GM10266 (cell line): Measurements from ENCODE around the gene MAGI2.

Experiments used
- DNase-seq: peaks from one replicate; pipeline ENCODE4 v3.0.0; 2012; ENCODE audit errors: extremely low spot score
- CTCF ChIP-seq: IDR thresholded peaks from 2 replicates; pipeline ENCODE4 v1.5.1; 2012; ENCODE audit warnings: mild to moderate bottlenecking, low read depth; ENCODE audit not compliant: control insufficient read depth, insufficient read depth; ENCODE audit errors: missing control alignments

MAGI2 gene

GRCh38 chr7:78146546-78146945, 1306.9 kb downstream of the MAGI2 start:
- DNase-seq = no peak

GRCh38 chr7:78143661-78144060, 1309.8 kb downstream of the MAGI2 start:
- no peak for DNase-seq
- no peak for TF ChIP-seq CTCF

More at GRCh38 chr7:78146546-78146945, 1306.9 kb downstream of the MAGI2 start:
- TF ChIP-seq CTCF = no peak

GRCh38 chr7:78141522-78142281, 1311.8 kb downstream of the MAGI2 start:
- no peak for TF ChIP-seq CTCF
- DNase-seq = no peak

- DNase-seq = no peak
- TF ChIP-seq CTCF = no peak
Observed at GRCh38 chr7:78140109-78140508, 1313.4 kb downstream of the MAGI2 start.

- no peak for TF ChIP-seq CTCF
- DNase-seq = no peak
Observed at GRCh38 chr7:78139335-78139734, 1314.1 kb downstream of the MAGI2 start.

- no peak for DNase-seq
- TF ChIP-seq CTCF = no peak
Observed at GRCh38 chr7:78134774-78135173, 1318.7 kb downstream of the MAGI2 start.

- peak; percentile 42 for TF ChIP-seq CTCF
- peak; percentile 19 for DNase-seq
Observed at GRCh38 chr7:78134256-78134655, 1319.2 kb downstream of the MAGI2 start.
